ENCODE data around the gene MICAL2.

The MICAL2 gene

DNA sequence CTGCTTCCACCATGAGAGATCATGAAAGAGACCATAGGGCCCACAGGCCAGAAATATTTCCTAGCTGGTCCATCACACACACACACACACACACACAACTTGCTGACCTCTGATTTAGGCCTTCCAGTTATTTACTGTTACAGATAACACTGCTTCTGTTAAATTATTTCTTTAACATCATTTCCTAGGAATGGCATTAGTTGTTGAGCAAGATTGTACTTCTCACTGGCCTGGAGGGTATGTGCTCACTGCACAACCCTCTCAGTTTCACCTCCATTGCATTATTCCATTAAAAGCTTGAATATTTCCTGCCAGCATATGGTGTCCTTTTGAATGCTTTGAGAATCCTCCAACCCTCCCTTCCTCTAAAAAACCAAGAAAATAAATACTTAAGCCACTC, 104.4 kb downstream of the MICAL2 start:
- Mint-ChIP-seq H3K4me1 (peaks cover 8% of the 10 kb centered on the region), H3K27ac (peak overlapping the region; percentile 51), H3K36me3 (peaks cover 10% of the 10 kb centered on the region), H3K27me3 (no peaks in the 10 kb centered on the region), H3K9me3 (no peaks in the 10 kb centered on the region), H3K4me3 (no peak overlapping the region)

DNA sequence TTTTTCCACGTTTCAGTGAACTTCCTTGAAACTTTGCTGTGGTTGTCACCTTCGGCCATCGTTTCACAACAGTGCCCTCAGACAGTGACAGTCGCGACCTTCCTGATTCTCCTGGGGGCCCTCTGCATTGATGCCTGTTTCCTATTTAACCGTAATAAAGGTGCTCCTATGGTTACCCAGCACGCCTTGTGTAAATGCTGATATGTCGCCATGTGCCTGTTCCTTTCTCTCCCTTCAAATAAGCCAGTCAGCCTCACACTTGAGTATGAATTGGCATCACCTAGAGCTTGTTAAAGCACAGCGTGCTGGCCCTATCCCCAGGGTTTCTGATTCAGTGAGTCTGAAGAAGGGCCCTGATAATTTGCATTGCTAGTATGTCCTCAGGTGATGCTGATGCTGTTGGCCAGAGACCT, 104.8 kb downstream of the MICAL2 start:
- Mint-ChIP-seq H3K4me1 (peaks cover 8% of the 10 kb centered on the region), H3K4me3 (no peak overlapping the region), H3K9me3 (no peaks in the 10 kb centered on the region), H3K36me3 (peaks cover 9% of the 10 kb centered on the region), H3K27me3 (no peaks in the 10 kb centered on the region), H3K27ac (peak overlapping the region; percentile 51)

DNA sequence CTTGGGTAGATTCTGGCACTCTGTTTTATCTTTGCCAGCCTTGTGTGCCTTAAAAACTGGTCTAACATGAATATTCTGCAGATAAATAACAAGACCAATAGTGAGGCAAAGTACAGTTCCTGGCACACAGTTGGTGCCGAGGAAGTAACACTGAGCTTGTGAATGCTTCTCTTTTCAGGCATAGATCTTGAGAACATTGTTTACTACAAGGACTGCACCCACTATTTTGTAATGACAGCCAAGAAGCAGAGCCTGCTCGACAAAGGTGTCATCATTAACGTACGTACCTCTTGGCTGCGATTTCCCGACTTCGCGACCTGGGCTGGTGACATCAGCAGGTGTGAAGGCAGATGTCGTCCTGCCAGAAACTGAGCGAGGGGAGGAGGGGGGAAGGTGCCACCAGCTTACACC, 105.7 kb downstream of the MICAL2 start:
- peaks cover 8% of the 10 kb centered on the region for H3K4me1 Mint-ChIP-seq
- no peak overlapping the region for H3K4me3 Mint-ChIP-seq
- H3K27me3 Mint-ChIP-seq, result no peaks in the 10 kb centered on the region
- H3K9me3 Mint-ChIP-seq, result no peaks in the 10 kb centered on the region
- H3K36me3 Mint-ChIP-seq, result peaks cover 6% of the 10 kb centered on the region
- peak overlapping the region; percentile 24 for H3K27ac Mint-ChIP-seq

DNA sequence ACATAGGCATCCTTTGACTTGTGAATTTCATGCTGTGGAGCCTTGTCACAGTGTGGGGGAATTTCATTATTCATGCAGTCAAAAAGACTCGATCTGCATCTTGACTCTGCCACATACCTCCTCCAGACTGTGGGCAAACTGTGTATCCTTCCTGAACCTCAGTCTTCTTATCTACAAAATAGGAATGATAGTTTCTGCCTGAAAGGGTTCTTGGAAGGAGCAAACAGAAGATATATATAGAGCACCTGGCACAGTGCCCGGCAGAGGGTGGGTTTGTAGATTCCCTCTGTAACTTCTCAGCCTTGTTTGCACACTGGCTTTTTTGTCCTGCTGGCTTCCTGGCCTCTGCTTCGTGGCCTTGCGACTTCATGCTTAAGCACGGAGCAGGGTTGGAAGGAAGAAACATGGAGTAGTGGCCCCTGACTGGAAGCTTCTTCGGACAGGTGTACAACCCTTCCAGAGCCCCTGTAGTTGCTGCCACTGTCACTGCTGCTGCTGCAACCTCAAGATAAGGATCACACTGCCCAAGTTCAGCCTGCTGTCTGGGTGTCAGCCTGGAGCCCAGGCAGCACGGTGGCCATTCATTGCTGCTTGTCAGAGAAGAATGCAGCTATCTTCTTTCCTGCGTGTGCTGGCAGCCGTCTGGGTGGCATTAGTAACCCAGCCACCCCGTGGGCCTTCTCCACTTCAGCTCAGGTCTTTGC, 106.4 kb downstream of the MICAL2 start:
- H3K9me3 Mint-ChIP-seq, result no peaks in the 10 kb centered on the region
- no peaks in the 10 kb centered on the region for H3K27me3 Mint-ChIP-seq
- peaks cover 13% of the 10 kb centered on the region for H3K4me1 Mint-ChIP-seq
- no peak overlapping the region for H3K4me3 Mint-ChIP-seq
- peaks cover 6% of the 10 kb centered on the region for H3K36me3 Mint-ChIP-seq
- H3K27ac Mint-ChIP-seq, result no peak overlapping the region

DNA sequence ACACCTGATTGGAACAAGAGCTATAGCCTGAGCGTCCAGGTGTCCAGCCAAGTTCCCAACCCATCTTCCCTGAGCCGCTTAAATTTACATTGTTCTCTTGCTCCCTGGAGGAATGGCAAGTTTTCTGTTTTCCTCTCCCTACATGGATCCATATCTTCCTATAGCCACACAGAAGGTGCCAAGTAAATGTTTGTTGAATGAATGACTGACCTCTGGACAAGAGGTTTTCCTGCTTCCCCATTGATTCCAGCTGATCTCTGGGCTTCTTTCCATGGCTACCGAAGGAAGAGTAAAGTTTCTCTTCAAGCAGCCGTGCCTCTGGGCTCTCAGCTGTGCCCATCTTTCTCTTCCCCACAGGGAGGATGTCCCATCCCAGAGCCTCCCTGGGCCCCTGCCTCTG, 107.5 kb downstream of the MICAL2 start:
- Mint-ChIP-seq H3K27ac (no peak overlapping the region), H3K36me3 (peaks cover 6% of the 10 kb centered on the region), H3K27me3 (no peaks in the 10 kb centered on the region), H3K4me1 (peaks cover 19% of the 10 kb centered on the region), H3K4me3 (no peak overlapping the region), H3K9me3 (no peaks in the 10 kb centered on the region)

DNA sequence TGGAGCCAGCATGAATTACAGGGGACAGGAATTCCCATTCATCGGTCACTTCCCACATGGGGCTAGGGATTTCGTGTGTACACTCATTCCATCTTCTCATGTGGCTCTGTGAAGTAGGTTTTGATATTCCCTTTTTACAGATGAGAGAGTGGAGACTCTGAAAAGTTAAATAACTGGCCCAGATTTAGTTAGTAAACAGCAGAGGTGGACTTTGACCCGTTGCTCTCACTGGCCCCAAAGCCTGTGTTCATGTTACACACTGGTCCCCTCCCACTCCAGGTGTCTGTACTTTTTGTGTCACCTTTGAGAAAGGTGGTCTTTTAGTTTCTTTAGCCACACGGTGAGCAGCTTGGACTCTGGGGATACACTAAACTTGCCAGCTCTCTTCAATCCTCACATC, 108.5 kb downstream of the MICAL2 start:
- Mint-ChIP-seq H3K27me3 (no peaks in the 10 kb centered on the region), H3K27ac (no peak overlapping the region), H3K4me3 (no peak overlapping the region), H3K4me1 (peaks cover 29% of the 10 kb centered on the region), H3K36me3 (peaks cover 6% of the 10 kb centered on the region), H3K9me3 (no peaks in the 10 kb centered on the region)

DNA sequence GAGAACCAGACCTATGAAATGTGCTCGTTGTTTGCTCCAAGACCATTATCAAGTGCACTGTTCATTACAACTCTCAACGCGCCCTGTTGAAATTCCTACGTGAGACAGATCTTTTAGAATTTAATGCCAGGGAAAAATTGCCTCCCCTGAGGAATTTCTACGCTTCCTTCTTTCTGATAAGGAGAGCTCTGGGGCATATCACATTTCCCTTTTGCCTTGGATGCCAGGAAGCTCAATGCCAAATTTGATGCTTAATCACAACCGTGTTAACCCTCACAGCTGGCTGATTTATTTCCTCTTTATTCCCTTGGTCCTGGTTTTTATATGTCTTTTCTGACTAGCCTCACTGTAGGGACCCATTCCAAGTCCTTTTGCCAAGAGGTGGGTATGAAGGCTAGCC, 109.4 kb downstream of the MICAL2 start:
- Mint-ChIP-seq H3K27me3 (no peaks in the 10 kb centered on the region), H3K9me3 (no peaks in the 10 kb centered on the region), H3K4me3 (no peak overlapping the region), H3K27ac (no peak overlapping the region), H3K36me3 (peaks cover 5% of the 10 kb centered on the region), H3K4me1 (peaks cover 38% of the 10 kb centered on the region)

DNA sequence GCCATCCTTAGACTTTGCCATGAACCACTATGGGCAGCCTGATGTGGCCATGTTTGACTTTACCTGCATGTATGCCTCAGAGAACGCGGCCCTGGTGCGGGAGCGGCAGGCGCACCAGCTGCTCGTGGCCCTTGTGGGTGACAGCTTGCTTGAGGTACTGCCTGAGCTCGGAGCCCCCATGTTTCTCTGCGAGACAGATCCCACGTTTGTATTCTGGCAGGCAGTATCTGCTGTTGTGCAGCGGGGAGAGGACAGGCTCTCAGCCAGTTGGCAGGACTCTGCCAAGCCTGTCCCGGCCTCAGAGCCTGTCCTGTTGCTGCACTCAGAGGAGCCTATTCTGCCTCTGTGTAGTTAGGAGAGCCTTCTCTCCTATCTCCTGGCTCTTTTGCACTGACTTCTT, 109.9 kb downstream of the MICAL2 start:
- no peak overlapping the region for H3K27ac Mint-ChIP-seq
- no peak overlapping the region for H3K4me3 Mint-ChIP-seq
- peaks cover 2% of the 10 kb centered on the region for H3K36me3 Mint-ChIP-seq
- H3K4me1 Mint-ChIP-seq, result peaks cover 43% of the 10 kb centered on the region
- H3K27me3 Mint-ChIP-seq, result no peaks in the 10 kb centered on the region
- H3K9me3 Mint-ChIP-seq, result no peaks in the 10 kb centered on the region

DNA sequence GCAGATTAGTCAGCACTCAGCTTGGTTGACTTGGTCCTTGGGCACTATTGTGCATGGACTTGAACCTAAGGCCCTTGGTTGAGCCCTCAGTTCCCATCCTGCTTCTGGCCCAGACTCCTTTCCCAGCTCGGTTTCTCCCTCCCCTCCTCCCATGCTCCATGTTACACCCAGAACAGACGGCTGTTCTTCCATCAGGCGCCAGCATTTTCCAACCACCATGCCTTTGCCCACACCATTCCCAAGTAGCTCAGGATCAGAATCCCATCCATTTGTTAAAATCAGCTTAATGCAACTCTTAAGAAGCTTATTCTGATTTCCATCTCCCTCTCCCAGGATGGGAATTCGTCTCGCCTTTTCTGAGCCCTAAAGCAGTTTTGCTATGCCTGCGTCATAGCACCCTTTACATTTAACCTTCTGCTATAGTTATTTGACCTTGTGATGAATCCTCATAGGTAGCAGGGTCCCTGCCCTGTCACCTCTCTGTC, 110.7 kb downstream of the MICAL2 start:
- Mint-ChIP-seq H3K4me3 (no peak overlapping the region), H3K4me1 (peaks cover 45% of the 10 kb centered on the region), H3K27ac (no peak overlapping the region), H3K27me3 (no peaks in the 10 kb centered on the region), H3K9me3 (no peaks in the 10 kb centered on the region), H3K36me3 (peaks cover 5% of the 10 kb centered on the region)

DNA sequence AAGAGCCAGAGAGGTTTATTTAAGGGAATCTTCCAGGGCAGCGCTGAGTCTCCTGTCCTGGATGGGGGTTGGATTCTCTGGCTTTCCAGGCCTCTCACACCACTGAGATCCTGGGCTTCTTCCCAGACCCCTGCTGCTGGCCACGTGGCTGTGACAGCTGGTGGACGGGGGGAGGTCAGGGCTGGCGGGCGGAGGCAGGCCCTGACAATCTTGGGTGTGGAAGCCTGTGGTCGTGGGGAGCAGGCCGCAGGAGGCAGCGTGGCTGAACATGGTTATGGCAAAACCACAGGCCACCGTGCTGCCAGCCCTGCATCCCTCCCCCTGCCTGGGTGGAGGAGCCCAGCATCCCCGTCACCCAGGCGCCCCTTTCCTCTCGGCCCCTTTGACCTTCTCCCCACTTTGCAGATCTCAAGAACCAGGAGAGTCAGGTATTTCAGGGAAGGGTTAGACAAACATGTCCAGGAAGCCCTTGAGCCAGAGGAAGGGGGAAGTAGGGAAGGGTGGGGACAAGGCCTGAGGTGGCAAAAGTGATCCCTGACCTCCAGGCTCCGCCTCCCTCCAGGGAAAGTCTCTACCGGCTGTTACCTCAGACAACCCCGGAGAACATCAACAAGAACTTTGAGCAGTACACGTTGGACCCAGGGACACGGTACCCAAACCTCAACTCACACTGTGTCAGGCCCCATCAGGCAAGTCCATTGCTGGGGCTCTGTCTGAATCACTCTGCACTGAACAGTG, 111.8 kb downstream of the MICAL2 start:
- Mint-ChIP-seq H3K4me3 (no peak overlapping the region), H3K27ac (no peak overlapping the region), H3K4me1 (peaks cover 45% of the 10 kb centered on the region), H3K9me3 (no peaks in the 10 kb centered on the region), H3K27me3 (no peaks in the 10 kb centered on the region), H3K36me3 (peaks cover 5% of the 10 kb centered on the region)

DNA sequence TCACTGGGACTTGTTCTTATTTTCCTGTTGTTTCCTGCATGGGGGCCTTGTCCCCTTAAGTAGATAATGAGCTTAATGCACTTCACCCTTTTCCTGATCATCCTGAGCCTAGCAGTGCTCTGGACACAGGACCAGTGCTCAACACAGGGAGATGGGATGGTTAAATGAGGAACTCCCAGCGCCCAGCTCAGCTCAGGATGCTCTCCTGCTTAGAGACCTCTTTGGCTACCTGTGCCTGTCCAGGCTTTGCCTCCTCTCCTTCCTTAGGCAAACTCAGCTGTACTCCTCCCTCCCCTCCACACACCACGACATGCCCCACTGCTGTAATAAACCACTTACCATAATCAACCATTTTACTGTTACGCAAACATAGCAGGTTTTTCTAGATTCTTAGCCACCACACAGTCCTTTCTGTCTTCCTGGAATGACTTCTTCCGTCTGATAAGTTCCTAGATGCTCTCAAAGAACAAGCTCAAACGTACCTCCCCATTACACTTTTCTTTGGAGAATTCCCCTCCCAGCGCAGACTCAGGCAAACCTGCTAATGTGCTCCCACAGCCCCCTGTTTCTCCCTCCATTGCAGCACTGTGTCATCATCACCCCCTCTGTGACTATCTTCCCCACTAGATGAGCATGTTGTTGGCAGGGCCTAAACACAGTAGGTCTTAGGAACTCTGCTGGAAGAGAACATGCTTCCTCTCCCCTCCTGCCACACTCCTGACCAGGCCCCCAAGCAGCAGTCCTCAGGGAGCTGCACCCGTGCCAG, 113.6 kb downstream of the MICAL2 start:
- Mint-ChIP-seq H3K27me3 (no peaks in the 10 kb centered on the region), H3K4me3 (peak overlapping the region; percentile 43), H3K4me1 (peaks cover 45% of the 10 kb centered on the region), H3K9me3 (no peaks in the 10 kb centered on the region), H3K36me3 (peaks cover 4% of the 10 kb centered on the region), H3K27ac (peak overlapping the region; percentile 85)

DNA sequence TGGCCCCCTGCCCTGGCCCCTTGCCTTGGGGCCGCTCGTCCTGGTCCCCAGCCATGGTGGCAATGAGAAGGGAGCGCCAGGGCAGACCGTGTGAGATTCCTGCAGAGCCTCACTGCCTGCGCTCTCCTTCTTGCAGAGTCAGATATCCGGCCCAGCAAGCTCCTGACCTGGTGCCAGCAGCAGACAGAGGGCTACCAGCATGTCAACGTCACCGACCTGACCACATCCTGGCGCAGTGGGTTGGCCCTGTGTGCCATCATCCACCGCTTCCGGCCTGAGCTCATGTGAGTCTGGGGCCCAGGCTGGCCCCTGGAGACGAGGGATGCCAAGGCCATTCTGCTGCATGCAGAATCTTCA, 114.1 kb downstream of the MICAL2 start:
- H3K4me3 Mint-ChIP-seq, result peak overlapping the region; percentile 43
- H3K9me3 Mint-ChIP-seq, result no peaks in the 10 kb centered on the region
- H3K4me1 Mint-ChIP-seq, result peaks cover 45% of the 10 kb centered on the region
- H3K36me3 Mint-ChIP-seq, result peaks cover 4% of the 10 kb centered on the region
- H3K27ac Mint-ChIP-seq, result peak overlapping the region; percentile 85
- H3K27me3 Mint-ChIP-seq, result no peaks in the 10 kb centered on the region

DNA sequence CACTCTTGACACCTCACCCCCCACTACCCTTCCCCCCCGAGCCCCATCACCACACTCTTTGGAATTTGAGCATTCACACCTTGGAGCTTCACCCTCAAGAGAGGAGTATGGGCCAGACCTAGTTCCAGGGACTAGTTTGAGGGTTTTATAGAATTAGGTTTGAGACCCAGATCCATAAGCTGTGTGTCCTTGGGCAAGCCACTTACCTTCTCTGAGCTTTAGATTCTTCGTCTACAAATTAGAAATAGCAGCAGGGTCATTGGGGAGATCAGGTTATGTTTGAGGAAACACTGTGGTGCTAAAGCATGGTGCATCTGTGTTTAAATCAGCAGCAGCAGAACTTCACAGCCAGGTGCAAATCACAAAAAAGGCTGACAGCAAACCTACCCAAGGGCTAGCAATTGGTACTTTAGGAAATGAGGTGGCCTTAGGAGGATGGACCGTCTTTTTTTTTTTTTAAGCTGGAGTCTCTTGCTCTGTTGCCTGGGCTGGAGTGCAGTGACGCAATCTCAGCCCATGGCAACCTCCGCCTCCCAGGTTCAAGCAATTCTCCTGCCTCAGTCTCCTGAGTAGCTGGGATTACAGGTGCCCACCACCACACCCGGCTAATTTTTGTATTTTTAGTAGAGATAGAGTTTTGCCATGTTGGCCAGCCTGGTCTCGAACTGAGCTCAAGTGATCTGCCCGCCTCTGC, 114.8 kb downstream of the MICAL2 start:
- Mint-ChIP-seq H3K27me3 (no peaks in the 10 kb centered on the region), H3K4me1 (peaks cover 45% of the 10 kb centered on the region), H3K9me3 (no peaks in the 10 kb centered on the region), H3K36me3 (peaks cover 4% of the 10 kb centered on the region), H3K4me3 (peak overlapping the region; percentile 43), H3K27ac (peak overlapping the region; percentile 46)

DNA sequence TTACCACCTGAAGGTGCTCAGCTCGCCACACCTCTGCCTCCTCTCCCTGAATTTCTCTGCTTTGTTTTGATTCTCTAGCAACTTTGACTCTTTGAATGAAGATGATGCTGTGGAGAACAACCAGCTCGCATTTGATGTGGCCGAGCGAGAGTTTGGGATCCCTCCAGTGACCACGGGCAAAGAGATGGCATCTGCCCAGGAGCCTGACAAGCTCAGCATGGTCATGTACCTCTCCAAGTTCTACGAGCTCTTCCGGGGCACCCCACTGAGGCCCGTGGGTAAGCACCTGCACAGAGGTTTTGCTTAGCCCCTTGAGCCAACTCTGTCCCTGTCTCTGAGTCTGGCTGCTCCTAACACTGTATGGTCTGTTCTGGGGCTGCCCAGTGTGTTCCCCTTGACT, 115.7 kb downstream of the MICAL2 start:
- peaks cover 4% of the 10 kb centered on the region for H3K36me3 Mint-ChIP-seq
- H3K9me3 Mint-ChIP-seq, result no peaks in the 10 kb centered on the region
- no peak overlapping the region for H3K4me3 Mint-ChIP-seq
- H3K27me3 Mint-ChIP-seq, result no peaks in the 10 kb centered on the region
- peaks cover 44% of the 10 kb centered on the region for H3K4me1 Mint-ChIP-seq
- H3K27ac Mint-ChIP-seq, result peak overlapping the region; percentile 31

DNA sequence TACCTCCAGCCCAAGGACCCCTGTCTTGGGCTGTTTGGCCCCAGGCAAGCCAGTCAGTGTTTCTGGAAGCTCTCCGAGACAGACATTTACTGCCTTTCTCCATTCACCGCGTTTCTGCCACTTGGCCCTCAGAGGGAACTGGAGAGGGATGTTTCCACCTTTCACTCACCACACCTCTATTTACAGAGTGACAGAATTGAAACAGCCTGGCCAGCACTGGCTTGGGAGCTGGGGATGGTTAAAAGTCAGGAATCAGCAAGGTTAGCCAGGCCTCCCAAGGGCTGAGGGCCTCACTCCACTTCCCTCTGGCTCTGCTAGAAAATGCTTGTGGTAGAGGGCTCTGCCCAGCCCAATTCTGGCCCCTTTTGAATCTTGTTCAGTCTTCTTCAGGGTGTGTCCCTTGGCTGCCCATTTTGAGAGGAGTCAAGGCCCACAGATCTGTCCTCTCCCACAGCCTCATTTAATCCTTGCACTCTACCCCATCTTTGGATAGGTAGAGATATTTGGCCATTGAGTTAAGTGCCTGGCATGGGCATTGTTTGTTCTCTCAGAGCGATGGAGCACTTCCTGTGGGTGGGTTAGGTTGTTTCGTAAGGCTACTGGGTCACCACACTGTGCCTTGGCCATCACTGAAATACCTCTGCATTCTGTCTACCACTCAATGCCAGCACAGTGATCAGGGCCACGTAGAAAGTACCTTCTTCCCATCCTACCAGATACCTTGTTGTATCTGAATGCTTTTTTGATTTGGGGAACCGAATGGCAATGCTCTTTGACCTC, 119.2 kb downstream of the MICAL2 start:
- Mint-ChIP-seq H3K9me3 (no peaks in the 10 kb centered on the region), H3K4me3 (no peak overlapping the region), H3K27ac (no peak overlapping the region), H3K4me1 (peaks cover 13% of the 10 kb centered on the region), H3K36me3 (peaks cover 4% of the 10 kb centered on the region), H3K27me3 (no peaks in the 10 kb centered on the region)

Measured in activated naive CD4-positive, alpha-beta T cell treated with anti-CD3 and anti-CD28 coated beads, Interleukin-2, amount 50 U/mL, for 24 hours (primary cell).